CD4-positive, alpha-beta T cell (primary cell): ENCODE results near the gene AP5M1. TPM values are rescaled to one million over a fixed set of nuclear protein-coding genes. Genes with fewer than 3 reads are reported as not detected.
"Not testable (repeated sequence)": the region's sequence is repeated elsewhere in the genome, so short reads cannot be mapped to it uniquely, and the experiment has no call there.

Source experiments
- ATAC-seq: fragments of 200-7000 bp; cut with Tn5 transposase; one replicate; pipeline ENCODE4 v1.10.0; 2022; ENCODE audit warnings: mild to moderate bottlenecking; ENCODE audit not compliant: poor library complexity
- CTCF ChIA-PET: fragments of 350-600 bp; sonication (Branson Sonifier 250); formaldehyde crosslinking; loops from one replicate; lab custom pipeline; 2021; ENCODE audit warnings: antibody characterized with exemption, inconsistent platforms; lab: Charles Lee
- POLR2A ChIA-PET: fragments of 350-600 bp; sonication (Branson Sonifier 250); formaldehyde crosslinking; loops from one replicate; lab custom pipeline; 2021; ENCODE audit warnings: antibody characterized with exemption, inconsistent platforms; lab: Charles Lee
- DNase-seq, 14 experiments: peaks; one replicate each; pipeline ENCODE4 v3.0.0-alpha.2; 2013 to 2020; ENCODE audit warnings: mixed read lengths in 2 of 14
- H3K27ac ChIP-seq, 2 donors: one replicate each; pipeline versions ENCODE4 v1.5.1 to v1.7.0; 2013; ENCODE audit warnings: low read length in 2 of 2, low read depth in 1 of 2, mild to moderate bottlenecking in 1 of 2
- H3K27me3 ChIP-seq, 2 experiments: 1 replicate in 1 of 2; 2 replicates in 1 of 2; pipeline versions ENCODE4 v1.6.1 to v1.7.0; 2013; ENCODE audit warnings: low read length in 2 of 2, control low read depth in 1 of 2, mild to moderate bottlenecking in 1 of 2, moderate library complexity in 1 of 2; ENCODE audit not compliant: insufficient read depth in 2 of 2, control insufficient read depth in 1 of 2
- H3K36me3 ChIP-seq: one replicate; pipeline ENCODE4 v1.6.1; 2013; ENCODE audit warnings: low read length, control low read depth; ENCODE audit not compliant: insufficient read depth
- H3K4me1 ChIP-seq: one replicate; pipeline ENCODE4 v1.6.1; 2013; ENCODE audit warnings: low read length, control low read depth; ENCODE audit not compliant: insufficient read depth
- H3K4me3 ChIP-seq: one replicate; pipeline ENCODE4 v1.5.1; 2013; ENCODE audit warnings: mild to moderate bottlenecking, low read length, moderate library complexity
- H3K9me3 ChIP-seq, 2 experiments: 1 replicate in 1 of 2; 2 replicates in 1 of 2; pipeline versions ENCODE4 v1.6.1 to v1.7.0; 2013; ENCODE audit warnings: low read length in 2 of 2, mild to moderate bottlenecking in 2 of 2, control low read depth in 1 of 2, moderate library complexity in 1 of 2; ENCODE audit not compliant: control insufficient read depth in 1 of 2, insufficient read depth in 1 of 2
- H3K27ac Mint-ChIP-seq: one replicate; pipeline ENCODE4 v1.8.0; 2020; ENCODE audit warnings: mixed read lengths
- H3K27me3 Mint-ChIP-seq: one replicate; pipeline ENCODE4 v1.8.0; 2021; ENCODE audit warnings: mixed read lengths
- H3K36me3 Mint-ChIP-seq: one replicate; pipeline ENCODE4 v1.8.0; 2021; ENCODE audit warnings: low read depth, mixed read lengths
- H3K4me1 Mint-ChIP-seq: one replicate; pipeline ENCODE4 v1.8.0; 2021; ENCODE audit warnings: low read depth, mixed read lengths
- H3K4me3 Mint-ChIP-seq: one replicate; pipeline ENCODE4 v1.8.0; 2020; ENCODE audit warnings: mild to moderate bottlenecking, mixed read lengths
- H3K9me3 Mint-ChIP-seq: one replicate; pipeline ENCODE4 v1.8.0; 2020; ENCODE audit warnings: mixed read lengths
- intact Hi-C, 2 experiments: fragments of 100-400 bp; cut with DNase I in 1 of 2; cut with micrococcal nuclease in 1 of 2; formaldehyde crosslinking; loops; one replicate each; pipeline versions ENCODE4 v1.15.1 to v1.9.0; 2023 to 2025; cut with DNase I, micrococcal nuclease
- total RNA-seq, 174 experiments: library from RNA in 2 of 174; stranded (reverse) in 2 of 174; gene quantifications; one replicate each; pipeline ENCODE4 v1.2.3 and lab custom pipeline; 2021 to 2026
- TF ChIP-seq, protein P1 (sequence below): fragments of 200-600 bp; IDR thresholded peaks from one replicate; pipeline ENCODE4 v1.8.0; 2022; ENCODE audit warnings: antibody characterized with exemption, mild to moderate bottlenecking

Gene AP5M1
- total RNA-seq, 2 experiments from 2014 or later, result 39.2 to 40.4 TPM

DNA sequence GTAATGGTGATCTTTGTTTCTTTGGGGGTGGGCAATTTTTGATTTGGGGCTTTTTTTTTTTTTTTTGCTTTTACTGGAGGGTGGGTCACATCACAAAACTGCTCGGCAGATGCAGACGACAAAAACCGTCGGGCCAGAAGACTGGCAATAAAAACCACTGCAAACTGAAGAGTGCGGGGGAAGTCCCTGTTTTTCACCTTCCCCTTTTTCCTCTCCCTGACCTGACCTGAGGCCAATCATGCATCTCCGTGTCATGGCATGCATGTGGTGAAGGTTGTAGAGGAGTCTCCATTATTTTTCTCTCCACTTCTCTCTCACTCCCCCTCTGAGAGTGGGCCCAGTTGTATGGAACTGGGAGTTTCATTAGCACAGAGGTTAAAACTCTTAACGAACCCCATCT is 57.5 kb downstream of the AP5M1 start:
- POLR2A ChIA-PET, result no interaction called here

DNA sequence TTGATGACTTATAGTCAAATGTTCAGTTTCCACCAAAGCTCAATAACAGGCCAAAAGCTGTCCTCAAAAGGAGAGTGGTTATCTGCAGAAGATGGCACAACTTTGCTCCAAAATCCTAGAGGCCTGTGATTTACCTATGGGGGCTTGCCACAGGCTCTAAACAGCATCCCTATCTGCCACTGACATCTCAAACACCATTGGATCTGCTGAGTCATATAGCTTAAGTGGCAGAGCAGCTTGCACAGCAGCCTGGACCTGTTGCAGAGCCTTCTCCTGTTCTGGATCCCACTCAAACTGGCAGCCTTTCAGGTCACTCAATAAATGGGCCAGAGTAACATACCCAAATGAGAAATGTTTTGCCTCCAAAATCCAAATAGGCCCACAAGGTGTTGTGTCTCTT is 61.1 kb downstream of the AP5M1 start:
- CTCF ChIA-PET, result no interaction called here
- no peak overlapping the region for H3K4me3 Mint-ChIP-seq

More for the DNA sequence above, 57.5 kb downstream of the AP5M1 start:
- no peak overlapping the region for H3K4me3 ChIP-seq
- DNase-seq (no peak), ATAC-seq (no peak)
- H3K27me3 ChIP-seq, result no peaks in the 10 kb centered on the region
- CTCF ChIA-PET, result interaction anchor here (0.6 kb wide), 1 partner anchor 17 kb away, joined by 3 read pairs; no protein-coding TSS in a partner anchor
- H3K36me3 Mint-ChIP-seq, result no peaks in the 10 kb centered on the region
- no peaks in the 10 kb centered on the region for H3K4me1 Mint-ChIP-seq
- H3K27ac ChIP-seq, result no peak overlapping the region
- TF ChIP-seq, protein P1, sequence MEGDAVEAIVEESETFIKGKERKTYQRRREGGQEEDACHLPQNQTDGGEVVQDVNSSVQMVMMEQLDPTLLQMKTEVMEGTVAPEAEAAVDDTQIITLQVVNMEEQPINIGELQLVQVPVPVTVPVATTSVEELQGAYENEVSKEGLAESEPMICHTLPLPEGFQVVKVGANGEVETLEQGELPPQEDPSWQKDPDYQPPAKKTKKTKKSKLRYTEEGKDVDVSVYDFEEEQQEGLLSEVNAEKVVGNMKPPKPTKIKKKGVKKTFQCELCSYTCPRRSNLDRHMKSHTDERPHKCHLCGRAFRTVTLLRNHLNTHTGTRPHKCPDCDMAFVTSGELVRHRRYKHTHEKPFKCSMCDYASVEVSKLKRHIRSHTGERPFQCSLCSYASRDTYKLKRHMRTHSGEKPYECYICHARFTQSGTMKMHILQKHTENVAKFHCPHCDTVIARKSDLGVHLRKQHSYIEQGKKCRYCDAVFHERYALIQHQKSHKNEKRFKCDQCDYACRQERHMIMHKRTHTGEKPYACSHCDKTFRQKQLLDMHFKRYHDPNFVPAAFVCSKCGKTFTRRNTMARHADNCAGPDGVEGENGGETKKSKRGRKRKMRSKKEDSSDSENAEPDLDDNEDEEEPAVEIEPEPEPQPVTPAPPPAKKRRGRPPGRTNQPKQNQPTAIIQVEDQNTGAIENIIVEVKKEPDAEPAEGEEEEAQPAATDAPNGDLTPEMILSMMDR, result no peak
- no peaks in the 10 kb centered on the region for H3K4me1 ChIP-seq
- H3K36me3 ChIP-seq, result no peaks in the 10 kb centered on the region
- H3K4me3 Mint-ChIP-seq, result no peak overlapping the region
- peaks cover 23% of the 10 kb centered on the region for H3K27me3 Mint-ChIP-seq
- H3K27ac Mint-ChIP-seq, result no peak overlapping the region
- H3K9me3 ChIP-seq, result no peaks in the 10 kb centered on the region
- no peaks in the 10 kb centered on the region for H3K9me3 Mint-ChIP-seq
- intact Hi-C loops, result no loop called here

DNA sequence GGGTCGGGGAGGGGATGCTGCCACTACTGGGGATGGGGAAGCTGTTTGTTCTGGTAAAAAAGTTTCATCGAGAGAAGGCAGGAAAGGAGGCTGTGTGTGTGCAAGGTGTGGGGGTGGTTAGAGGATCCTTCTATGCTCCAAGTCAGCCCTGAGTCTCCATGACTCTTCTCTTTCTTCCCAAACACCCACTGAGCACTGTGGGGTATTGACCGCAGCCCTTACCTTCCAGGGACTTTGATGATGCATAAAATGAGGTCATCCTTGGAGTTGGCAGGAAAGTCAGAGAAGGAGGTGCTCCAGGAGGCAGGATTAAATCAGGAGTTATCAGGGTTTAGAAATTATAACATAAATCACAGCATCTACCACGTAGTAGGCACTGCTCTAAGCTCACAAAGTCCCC is 63.7 kb downstream of the AP5M1 start:
- not testable (repeated sequence) for H3K4me1 ChIP-seq

More for the DNA sequence above, 61.1 kb downstream of the AP5M1 start:
- Histone ChIP-seq H3K36me3 (no peaks in the 10 kb centered on the region), H3K27ac (no peak overlapping the region), H3K4me1 (no peaks in the 10 kb centered on the region), H3K4me3 (no peak overlapping the region), H3K27me3 (no peaks in the 10 kb centered on the region), H3K9me3 (peaks cover 0 to 6% of the 10 kb centered on the region in 2 experiments)
- intact Hi-C loops, result no loop called here
- ATAC-seq (no peak), DNase-seq (no peak)
- TF ChIP-seq, protein P1, result no peak
- H3K27me3 Mint-ChIP-seq, result peaks cover 3% of the 10 kb centered on the region
- peaks cover 1% of the 10 kb centered on the region for H3K36me3 Mint-ChIP-seq
- POLR2A ChIA-PET, result no interaction called here
- H3K9me3 Mint-ChIP-seq, result peaks cover 7% of the 10 kb centered on the region
- no peak overlapping the region for H3K27ac Mint-ChIP-seq
- no peaks in the 10 kb centered on the region for H3K4me1 Mint-ChIP-seq

DNA sequence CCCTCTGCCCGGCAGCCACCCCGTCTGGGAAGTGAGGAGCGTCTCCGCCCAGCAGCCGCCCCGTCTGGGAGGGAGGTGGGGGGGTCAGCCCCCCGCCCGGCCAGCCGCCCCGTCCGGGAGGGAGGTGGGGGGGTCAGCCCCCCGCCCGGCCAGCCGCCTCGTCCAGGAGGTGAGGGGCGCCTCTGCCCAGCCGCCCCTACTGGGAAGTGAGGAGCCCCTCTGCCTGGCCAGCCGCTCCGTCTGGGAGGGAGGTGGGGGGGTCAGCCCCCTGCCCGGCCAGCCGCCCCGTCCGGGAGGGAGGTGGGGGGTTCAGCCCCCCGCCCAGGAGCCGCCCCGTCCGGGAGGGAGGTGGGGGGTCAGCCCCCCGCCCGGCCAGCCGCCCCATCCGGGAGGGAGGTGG is 65.0 kb downstream of the AP5M1 start:
- H3K27me3 Mint-ChIP-seq, result not testable (repeated sequence)

More for the DNA sequence above, 63.7 kb downstream of the AP5M1 start:
- CTCF ChIA-PET, H3K4me3 ChIP-seq, H3K27me3 ChIP-seq, POLR2A ChIA-PET, ATAC-seq, DNase-seq, H3K36me3 ChIP-seq, H3K27me3 Mint-ChIP-seq, H3K27ac ChIP-seq, H3K4me1 Mint-ChIP-seq, H3K4me3 Mint-ChIP-seq, intact Hi-C loops, H3K27ac Mint-ChIP-seq: not testable (repeated sequence)
- H3K36me3 Mint-ChIP-seq, result peaks cover 12% of the 10 kb centered on the region
- H3K9me3 Mint-ChIP-seq, result peaks cover 21% of the 10 kb centered on the region
- peaks cover 7 to 10% of the 10 kb centered on the region in 2 experiments for H3K9me3 ChIP-seq

DNA sequence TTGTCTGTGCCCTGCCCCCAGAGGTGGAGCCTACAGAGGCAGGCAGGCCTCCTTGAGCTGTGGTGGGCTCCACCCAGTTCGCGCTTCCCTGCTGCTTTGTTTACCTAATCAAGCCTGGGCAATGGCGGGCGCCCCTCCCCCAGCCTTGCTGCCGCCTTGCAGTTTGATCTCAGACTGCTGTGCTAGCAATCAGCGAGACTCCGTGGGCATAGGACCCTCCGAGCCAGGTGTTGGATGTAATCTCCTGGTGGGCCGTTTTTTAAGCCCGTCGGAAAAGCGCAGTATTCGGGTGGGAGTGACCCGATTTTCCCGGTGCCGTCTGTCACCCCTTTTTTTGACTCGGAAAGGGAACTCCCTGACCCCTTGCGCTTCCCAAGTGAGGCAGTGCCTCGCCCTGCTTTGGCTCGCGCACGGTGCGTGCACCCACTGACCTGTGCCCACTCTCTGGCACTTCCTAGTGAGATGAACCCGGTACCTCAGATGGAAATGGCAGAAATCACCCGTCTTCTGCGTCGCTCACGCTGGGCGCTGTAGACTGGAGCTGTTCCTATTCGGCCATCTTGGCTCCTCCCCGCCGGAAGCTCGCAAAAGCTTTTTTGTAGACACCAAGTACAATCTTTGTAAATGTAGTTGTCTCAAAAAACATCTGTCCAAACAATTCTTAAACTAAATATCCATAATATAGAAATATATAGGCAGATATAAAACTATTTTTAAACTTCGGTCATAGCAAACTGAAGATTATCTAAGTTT is 75.0 kb downstream of the AP5M1 start:
- H3K27me3 ChIP-seq, H3K9me3 ChIP-seq, H3K36me3 ChIP-seq, H3K9me3 Mint-ChIP-seq, H3K27ac ChIP-seq, H3K27ac Mint-ChIP-seq, H3K4me3 ChIP-seq, H3K4me1 Mint-ChIP-seq, H3K36me3 Mint-ChIP-seq, POLR2A ChIA-PET, H3K4me1 ChIP-seq, ATAC-seq, DNase-seq, intact Hi-C loops: not testable (repeated sequence)
- H3K4me3 Mint-ChIP-seq, result peak overlapping the region; percentile 20
- H3K27me3 Mint-ChIP-seq, result peaks cover 25% of the 10 kb centered on the region
- CTCF ChIA-PET, result interaction anchor here (0.6 kb wide), 1 partner anchor 18 kb away, joined by 3 read pairs; no protein-coding TSS in a partner anchor

More for the DNA sequence above, 65.0 kb downstream of the AP5M1 start:
- DNase-seq, H3K27me3 ChIP-seq, intact Hi-C loops, H3K4me1 ChIP-seq, CTCF ChIA-PET, H3K27ac Mint-ChIP-seq, POLR2A ChIA-PET, H3K4me3 ChIP-seq, H3K36me3 ChIP-seq, H3K27ac ChIP-seq, H3K4me3 Mint-ChIP-seq, H3K4me1 Mint-ChIP-seq, ATAC-seq: not testable (repeated sequence)
- H3K36me3 Mint-ChIP-seq, result peaks cover 12% of the 10 kb centered on the region
- peaks cover 21% of the 10 kb centered on the region for H3K9me3 Mint-ChIP-seq
- peaks cover 7 to 10% of the 10 kb centered on the region in 2 experiments for H3K9me3 ChIP-seq
